OCI-LY3 (cell line): Measurements from ENCODE around the gene FOS.

ENCODE experiments used
- H2AFZ ChIP-seq: fragments of 200-600, 300-600 bp; shearing (Covaris generic); 2 replicates; pipeline ENCODE4 v1.6.0; 2014; ENCODE audit warnings: antibody characterized with exemption, low read depth, low read length
- H3K27ac ChIP-seq: fragments of 200-600, 300-600 bp; sonication (generic); 2 replicates; pipeline ENCODE4 v1.5.1; 2014; ENCODE audit warnings: mild to moderate bottlenecking, low read length, moderate library complexity, mixed read lengths
- H3K27me3 ChIP-seq: fragments of 200-600, 300-600 bp; sonication (generic); 2 replicates; pipeline ENCODE4 v1.6.1; 2014; ENCODE audit warnings: low read depth, low read length, mixed read lengths
- H3K36me3 ChIP-seq: fragments of 200-600, 300-600 bp; sonication (generic); replicated peaks from 2 replicates; pipeline ENCODE3; 2014; ENCODE audit warnings: low read depth, low read length, mixed read lengths
- H3K4me1 ChIP-seq: fragments of 300-600, 200-600 bp; sonication (generic); 2 replicates; pipeline ENCODE4 v1.6.1; 2014; ENCODE audit warnings: low read length, mixed read lengths
- H3K4me2 ChIP-seq: fragments of 200-600, 300-600 bp; sonication (generic); 2 replicates; pipeline ENCODE4 v1.6.1; 2014; ENCODE audit warnings: low read length, mixed read lengths
- H3K4me3 ChIP-seq: fragments of 300-600, 200-600 bp; sonication (generic); 2 replicates; pipeline ENCODE4 v1.5.1; 2014; ENCODE audit warnings: antibody characterized with exemption, mild to moderate bottlenecking, low read length, moderate library complexity
- H3K79me2 ChIP-seq: fragments of 300-600, 200-600 bp; shearing (Covaris generic); 2 replicates; pipeline ENCODE4 v1.6.1; 2014; ENCODE audit warnings: mild to moderate bottlenecking, low read length, mixed read lengths
- H3K9ac ChIP-seq: fragments of 300-600, 200-600 bp; shearing (Covaris generic); 2 replicates; pipeline ENCODE4 v1.6.0; 2014; ENCODE audit warnings: mild to moderate bottlenecking, low read length, moderate library complexity
- H3K9me3 ChIP-seq: fragments of 200-600, 300-600 bp; shearing (Covaris generic); 2 replicates; pipeline ENCODE4 v1.6.1; 2014; ENCODE audit warnings: low read length, mixed read lengths; ENCODE audit not compliant: insufficient read depth
- H4K20me1 ChIP-seq: fragments of 200-600, 300-600 bp; sonication (generic); 2 replicates; pipeline ENCODE4 v1.6.1; 2016; ENCODE audit warnings: low read length, mixed read lengths; ENCODE audit not compliant: insufficient read depth
- EZH2phosphoT487 ChIP-seq: fragments of 200-600 bp; shearing (Covaris generic); IDR thresholded peaks from 2 replicates; pipeline ENCODE4 v1.6.1; 2018; ENCODE audit warnings: antibody characterized with exemption, mixed run types, low read depth
- TF ChIP-seq, protein P1 (sequence below): fragments of 200-600, 300-600 bp; sonication (generic); IDR thresholded peaks from 2 replicates; pipeline ENCODE4 v1.5.1; 2014; ENCODE audit warnings: antibody characterized with exemption, low read length, low read depth

The FOS gene

DNA sequence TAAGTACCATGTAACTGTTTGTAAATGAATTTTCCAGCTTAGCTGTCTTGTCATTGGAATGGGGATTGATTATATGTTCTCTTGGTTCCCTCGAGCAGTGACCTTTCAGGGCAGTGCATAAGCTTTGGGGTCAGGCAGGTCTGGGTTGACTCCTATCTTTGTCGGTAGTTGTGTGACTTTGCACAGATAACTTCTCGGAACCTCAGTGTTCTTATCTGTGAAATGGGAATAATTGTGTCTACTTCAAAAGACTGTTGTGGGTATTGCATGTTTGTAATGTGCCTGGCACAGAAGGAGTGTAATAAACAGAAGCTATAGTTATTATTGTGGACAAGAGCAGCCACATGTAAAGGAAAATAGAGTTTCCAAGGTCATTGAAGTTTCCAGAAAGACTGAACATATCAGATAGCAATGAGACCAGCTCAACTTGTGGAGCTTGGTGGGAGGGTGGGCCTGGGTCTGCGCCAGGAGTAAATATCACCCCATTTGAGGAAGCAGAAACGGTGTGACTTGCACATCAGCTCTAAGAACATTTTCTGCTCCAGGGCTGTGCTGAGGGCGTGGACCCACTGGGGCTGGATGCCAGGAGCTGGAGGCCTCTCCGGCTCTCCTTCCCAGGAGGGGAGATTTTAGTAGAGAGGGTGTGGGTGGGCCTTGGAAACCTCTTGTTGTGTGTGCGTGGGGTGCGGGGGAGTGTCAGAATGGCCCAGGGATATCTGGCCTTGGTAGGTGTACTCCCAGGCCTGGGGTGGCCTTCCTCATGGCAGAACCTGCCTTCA is 19.7 kb downstream of the FOS start:
- no peak overlapping the region for H3K4me3 ChIP-seq
- no peaks in the 10 kb centered on the region for H3K36me3 ChIP-seq
- no peaks in the 10 kb centered on the region for H3K27me3 ChIP-seq
- H3K4me2 ChIP-seq: no peak overlapping the region
- peaks cover 11% of the 10 kb centered on the region; the same call in 1 of the 2 replicates for H3K4me1 ChIP-seq
- H3K9ac ChIP-seq: no peak overlapping the region
- H4K20me1 ChIP-seq: no peaks in the 10 kb centered on the region
- TF ChIP-seq, protein P1, sequence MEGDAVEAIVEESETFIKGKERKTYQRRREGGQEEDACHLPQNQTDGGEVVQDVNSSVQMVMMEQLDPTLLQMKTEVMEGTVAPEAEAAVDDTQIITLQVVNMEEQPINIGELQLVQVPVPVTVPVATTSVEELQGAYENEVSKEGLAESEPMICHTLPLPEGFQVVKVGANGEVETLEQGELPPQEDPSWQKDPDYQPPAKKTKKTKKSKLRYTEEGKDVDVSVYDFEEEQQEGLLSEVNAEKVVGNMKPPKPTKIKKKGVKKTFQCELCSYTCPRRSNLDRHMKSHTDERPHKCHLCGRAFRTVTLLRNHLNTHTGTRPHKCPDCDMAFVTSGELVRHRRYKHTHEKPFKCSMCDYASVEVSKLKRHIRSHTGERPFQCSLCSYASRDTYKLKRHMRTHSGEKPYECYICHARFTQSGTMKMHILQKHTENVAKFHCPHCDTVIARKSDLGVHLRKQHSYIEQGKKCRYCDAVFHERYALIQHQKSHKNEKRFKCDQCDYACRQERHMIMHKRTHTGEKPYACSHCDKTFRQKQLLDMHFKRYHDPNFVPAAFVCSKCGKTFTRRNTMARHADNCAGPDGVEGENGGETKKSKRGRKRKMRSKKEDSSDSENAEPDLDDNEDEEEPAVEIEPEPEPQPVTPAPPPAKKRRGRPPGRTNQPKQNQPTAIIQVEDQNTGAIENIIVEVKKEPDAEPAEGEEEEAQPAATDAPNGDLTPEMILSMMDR: no peak
- no peak overlapping the region for H2AFZ ChIP-seq
- no peaks in the 10 kb centered on the region for H3K79me2 ChIP-seq
- H3K27ac ChIP-seq: no peak overlapping the region
- H3K9me3 ChIP-seq: no peaks in the 10 kb centered on the region

DNA sequence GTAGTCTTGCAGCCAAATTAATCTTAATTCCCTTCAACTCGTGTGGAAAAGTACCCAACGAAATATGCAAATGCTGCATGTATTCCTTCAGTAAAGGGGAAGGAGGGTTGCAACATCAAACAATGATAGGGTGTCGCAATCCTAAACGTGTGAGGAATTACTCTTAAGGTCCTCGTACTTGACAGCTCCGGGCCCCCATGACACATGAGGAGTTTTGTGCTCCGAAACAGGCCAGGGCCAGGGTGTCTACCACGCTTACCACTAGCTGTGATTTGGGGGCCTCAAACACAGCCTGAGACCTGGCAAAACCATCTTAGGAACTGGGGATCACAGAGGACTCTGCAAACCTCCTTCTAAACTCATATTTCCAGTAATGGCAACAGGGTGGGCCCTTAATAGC is 20.4 kb downstream of the FOS start:
- TF ChIP-seq EZH2phosphoT487: no peak
- TF ChIP-seq, protein P1: no peak
- H3K9me3 ChIP-seq: no peaks in the 10 kb centered on the region
- H3K4me1 ChIP-seq: peaks cover 12% of the 10 kb centered on the region; the same call in 1 of the 2 replicates
- H3K36me3 ChIP-seq: no peaks in the 10 kb centered on the region
- no peaks in the 10 kb centered on the region for H3K79me2 ChIP-seq
- no peaks in the 10 kb centered on the region for H4K20me1 ChIP-seq
- no peak overlapping the region for H3K4me3 ChIP-seq
- no peaks in the 10 kb centered on the region for H3K27me3 ChIP-seq
- H3K9ac ChIP-seq: no peak overlapping the region
- H2AFZ ChIP-seq: no peak overlapping the region
- no peak overlapping the region for H3K4me2 ChIP-seq
- H3K27ac ChIP-seq: no peak overlapping the region

DNA sequence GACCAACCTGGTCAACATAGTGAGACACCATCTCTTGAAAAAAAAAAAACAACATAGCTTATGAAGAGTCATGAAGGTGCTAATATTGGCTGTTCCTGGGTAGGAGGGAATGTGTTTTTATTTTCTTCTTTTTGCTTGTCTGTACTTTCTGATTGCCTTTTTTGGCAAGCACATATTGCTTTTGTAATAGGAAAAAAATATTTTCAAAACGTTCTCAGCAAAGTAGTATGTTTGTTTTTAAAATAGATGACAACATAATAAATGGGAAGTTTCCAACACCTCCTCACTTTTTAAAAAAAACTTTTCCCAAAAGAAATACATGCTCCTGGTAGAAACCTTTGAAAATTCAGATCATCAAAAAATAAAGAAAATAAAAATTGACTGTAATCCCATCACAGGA is 20.9 kb downstream of the FOS start:
- no peak overlapping the region for H3K9ac ChIP-seq
- H3K4me3 ChIP-seq: no peak overlapping the region
- no peaks in the 10 kb centered on the region for H3K79me2 ChIP-seq
- H3K27me3 ChIP-seq: no peaks in the 10 kb centered on the region
- H3K27ac ChIP-seq: no peak overlapping the region
- H3K9me3 ChIP-seq: no peaks in the 10 kb centered on the region
- TF ChIP-seq, protein P1: no peak
- no peak overlapping the region for H2AFZ ChIP-seq
- no peak overlapping the region for H3K4me2 ChIP-seq
- H3K36me3 ChIP-seq: no peaks in the 10 kb centered on the region
- no peaks in the 10 kb centered on the region for H4K20me1 ChIP-seq
- peaks cover 12% of the 10 kb centered on the region; the same call in 1 of the 2 replicates for H3K4me1 ChIP-seq

DNA sequence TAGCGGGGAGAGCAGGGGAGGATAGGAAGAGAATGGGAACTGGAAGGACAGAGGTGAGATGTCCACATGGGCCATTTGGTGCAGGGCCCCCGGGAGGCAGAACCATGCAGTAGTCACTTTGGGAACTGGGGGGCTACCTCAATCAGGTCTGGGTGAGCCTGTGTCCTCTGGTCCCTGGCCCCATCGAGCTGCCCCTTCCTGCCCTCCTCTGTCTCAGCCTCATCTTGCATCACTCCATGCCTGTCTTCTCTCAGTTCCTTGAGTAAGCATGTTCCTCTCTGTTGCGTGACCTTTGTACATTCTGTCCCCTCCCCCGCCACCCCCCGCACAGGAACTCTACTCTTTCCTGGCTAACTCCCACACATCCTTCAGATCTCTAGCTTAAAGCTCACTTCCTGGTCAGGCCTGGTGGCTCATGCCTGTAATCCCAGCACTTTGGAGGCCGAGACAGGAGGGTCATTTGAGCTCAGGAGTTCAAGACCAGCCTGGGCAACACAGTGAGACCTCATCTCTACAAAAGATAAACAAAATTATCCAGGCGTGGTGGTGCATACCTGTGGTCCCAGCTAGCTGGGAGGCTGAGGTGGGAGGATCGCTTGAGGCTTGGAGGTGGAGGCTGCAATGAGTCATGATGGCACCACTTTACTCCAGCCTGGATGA is 23.2 kb downstream of the FOS start:
- Histone ChIP-seq H3K36me3 (no peaks in the 10 kb centered on the region), H3K4me2 (no peak overlapping the region), H4K20me1 (no peaks in the 10 kb centered on the region), H3K4me3 (no peak overlapping the region), H2AFZ (no peak overlapping the region), H3K9ac (no peak overlapping the region), H3K27me3 (no peaks in the 10 kb centered on the region), H3K4me1 (peaks cover 3% of the 10 kb centered on the region; the same call in 1 of the 2 replicates), H3K9me3 (no peaks in the 10 kb centered on the region), H3K79me2 (no peaks in the 10 kb centered on the region), H3K27ac (no peak overlapping the region)
- TF ChIP-seq, protein P1: no peak
- no peak for TF ChIP-seq EZH2phosphoT487
